ENCODE results near the gene GCNT2.
"Not testable (repeated sequence)": the region's sequence is repeated elsewhere in the genome, so short reads cannot be mapped to it uniquely, and the experiment has no call there.

The GCNT2 gene

DNA sequence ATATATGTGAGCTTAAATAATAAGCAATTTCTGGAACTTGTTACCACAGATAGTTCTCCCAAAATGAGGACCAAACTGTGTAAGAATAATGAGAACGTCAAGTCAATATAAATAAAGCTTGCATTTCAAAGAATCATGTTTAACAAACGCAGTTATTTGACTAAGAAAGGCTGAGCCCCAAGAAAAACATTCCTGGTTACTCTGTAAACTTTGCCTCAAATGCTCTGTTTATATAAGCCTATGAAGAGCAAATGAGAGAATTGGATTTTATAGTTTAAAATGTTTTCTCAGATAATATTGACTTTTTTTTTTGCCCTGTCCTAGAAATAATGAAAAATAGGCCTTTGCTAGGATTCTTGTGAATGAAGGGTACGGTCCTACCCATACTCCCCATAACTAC, 91.9 kb downstream of the GCNT2 start:
- DNase-seq (ENCODE audit: low read depth): no peak

DNA sequence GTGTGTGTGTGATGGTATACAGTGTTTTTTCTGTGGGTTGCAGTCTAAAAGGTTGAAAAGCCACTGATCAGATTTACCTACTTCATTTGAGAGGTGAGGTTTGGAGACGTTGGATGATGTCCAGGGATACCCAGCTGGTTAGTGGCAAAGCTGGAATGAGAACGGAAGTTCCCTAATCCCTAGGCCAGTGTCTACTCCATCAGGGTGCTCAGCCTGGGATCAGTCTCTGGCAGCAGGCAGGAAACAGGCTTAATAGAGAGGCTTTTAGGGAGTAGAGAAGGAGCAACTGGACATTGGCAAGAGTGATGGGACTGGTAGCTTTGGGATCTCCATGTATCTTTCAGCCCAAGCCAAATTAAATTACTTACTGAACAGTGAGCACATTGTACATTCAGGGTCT, 92.6 kb downstream of the GCNT2 start:
- no peak for DNase-seq (ENCODE audit: low read depth)

DNA sequence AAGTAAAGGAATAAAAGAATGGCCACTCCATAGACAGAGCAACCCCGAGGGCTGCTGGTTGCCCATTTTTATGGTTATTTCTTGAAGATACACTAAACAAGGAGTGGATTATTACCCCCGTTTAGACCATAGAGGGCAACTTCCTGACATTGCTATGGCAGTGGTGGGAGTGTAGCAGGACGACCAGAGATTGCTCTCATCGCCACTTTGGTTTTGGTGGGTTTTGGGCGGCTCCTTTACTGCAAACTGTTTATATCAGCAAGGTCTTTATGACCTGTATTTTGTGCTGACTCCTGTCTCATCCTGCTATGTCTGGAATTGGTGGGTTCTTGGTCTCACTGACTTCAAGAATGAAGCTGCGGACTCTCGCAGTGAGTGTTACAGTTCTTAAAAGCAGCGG, 94.5 kb downstream of the GCNT2 start:
- DNase-seq (ENCODE audit: low read depth): no peak

DNA sequence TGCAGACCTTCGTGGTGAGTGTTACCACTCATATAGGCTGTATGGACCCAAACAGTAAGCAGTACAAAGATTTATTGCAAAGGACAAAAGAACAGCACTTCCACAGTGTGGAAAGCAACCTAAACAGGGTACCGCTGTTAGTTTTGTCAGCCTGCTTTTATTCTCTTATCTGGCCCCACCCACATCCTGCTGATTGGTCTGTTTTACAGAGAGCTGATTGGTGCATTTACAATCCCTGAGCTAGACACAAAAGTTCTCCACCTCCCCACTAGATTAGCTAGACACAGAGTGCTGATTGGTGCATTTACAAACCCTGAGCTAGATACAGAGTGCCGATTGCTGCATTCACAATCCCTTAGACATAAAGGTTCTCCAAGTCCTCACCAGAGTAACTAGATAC, 95.1 kb downstream of the GCNT2 start:
- not testable (repeated sequence) for DNase-seq (ENCODE audit: low read depth)

DNA sequence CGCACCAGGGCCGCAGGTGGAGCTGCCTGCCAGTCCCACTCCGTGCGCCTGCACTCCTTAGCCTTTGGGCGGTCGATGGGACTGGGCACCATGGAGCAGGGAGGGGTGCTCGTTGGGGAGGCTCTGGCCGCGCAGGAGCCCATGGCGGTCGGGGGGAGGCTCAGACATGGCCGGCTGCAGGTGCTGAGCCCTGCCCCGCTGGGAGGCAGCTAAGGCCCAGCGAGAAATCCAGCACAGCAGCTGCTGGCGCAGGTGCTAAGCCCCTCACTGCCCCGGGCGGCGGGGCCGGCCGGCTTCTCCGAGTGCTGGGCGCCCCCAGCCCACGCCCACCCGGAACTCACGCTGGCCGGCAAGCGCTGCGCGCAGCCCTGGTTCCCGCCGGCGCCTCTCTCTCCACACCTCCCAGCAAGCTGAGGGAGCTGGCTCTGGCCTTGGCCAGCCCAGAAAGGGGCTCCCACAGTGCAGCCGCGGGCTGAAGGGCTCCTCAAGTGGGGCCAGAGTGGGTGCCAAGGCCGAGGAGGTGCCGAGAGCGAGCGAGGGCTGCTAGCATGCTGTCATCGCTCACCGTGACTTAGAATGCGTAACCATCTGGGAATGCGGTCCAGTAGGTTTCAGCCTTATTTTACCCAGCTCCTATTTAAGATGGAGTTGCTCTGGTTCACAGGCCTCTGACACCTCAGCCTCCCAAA, 96.0 kb downstream of the GCNT2 start:
- DNase-seq (ENCODE audit: low read depth): no peak

DNA sequence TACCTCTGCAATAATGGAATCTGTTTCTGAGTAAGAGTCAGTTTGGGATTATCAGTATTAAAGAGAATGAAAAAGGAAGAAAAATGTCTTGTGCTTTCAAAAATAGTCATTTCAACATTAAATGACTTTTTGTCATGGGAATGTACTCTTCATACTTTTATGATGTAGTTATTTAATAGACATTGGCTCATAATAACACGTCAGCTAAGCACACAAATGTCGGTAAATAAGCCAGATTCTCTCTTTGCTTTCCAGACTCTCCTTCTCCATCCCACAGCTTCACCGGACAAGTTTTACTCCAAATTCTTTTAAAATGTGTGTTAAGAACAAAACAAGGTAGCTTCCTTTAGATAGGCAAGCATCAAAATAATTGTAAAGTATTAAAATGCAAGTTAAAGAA, 97.3 kb downstream of the GCNT2 start:
- no peak for DNase-seq (ENCODE audit: low read depth)

DNA sequence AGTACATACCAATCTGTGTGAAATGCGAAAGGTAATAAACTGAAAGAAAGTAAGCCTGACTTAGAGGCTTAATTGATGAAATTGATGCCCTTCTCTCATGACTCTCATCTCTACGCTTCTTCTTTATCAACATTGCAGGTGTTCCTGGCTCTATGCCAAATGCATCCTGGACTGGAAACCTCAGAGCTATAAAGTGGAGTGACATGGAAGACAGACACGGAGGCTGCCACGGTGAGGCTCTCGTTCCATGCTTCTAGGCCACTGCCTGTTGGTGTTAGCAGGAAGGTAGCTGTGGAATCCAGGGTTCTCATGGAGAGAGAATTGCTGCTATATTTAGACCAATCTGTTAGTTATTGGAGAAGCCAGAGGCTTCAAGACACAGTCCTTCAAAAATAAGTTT, 100.1 kb downstream of the GCNT2 start:
- no peak for DNase-seq (ENCODE audit: low read depth)

DNA sequence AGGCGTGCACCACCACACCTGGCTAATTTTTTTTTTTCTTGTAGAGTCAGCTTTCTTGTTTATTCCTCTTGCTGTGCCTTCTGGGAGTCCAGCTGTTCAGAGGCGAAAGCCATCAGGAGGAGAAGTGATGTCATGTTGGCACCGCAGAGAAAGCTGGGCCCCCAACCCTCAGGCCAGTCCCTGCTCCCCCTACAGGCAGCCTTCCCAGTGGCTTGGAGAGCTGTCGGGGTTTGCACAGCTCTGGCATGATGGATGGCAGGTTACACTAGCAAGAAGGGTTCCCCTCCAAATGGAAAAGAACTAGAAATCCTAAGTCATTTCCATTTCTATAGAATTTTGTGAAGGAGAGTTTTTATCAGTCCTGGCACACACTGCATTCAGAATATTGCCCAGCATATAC, 100.7 kb downstream of the GCNT2 start:
- DNase-seq (ENCODE audit: low read depth): no peak

DNA sequence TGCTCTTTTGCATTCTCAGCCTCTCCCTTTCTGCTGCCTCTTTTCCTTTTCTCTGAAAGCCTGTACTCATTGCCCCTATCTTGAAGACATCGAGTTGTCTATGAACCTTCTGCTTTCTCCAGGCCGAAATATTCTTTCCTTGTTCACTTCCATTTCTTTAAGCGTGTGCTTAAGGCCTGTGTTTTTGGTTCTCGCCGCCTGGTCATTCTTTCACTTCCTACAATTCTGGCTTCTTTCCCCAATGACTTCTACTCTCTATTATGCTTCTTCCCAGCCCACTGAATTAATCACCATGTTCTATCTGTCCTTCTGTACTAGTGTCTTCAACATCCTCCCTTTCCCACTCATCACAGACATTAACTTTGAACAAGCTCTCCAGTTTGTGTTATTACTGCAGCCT, 103.7 kb downstream of the GCNT2 start:
- no peak for DNase-seq (ENCODE audit: low read depth)

DNA sequence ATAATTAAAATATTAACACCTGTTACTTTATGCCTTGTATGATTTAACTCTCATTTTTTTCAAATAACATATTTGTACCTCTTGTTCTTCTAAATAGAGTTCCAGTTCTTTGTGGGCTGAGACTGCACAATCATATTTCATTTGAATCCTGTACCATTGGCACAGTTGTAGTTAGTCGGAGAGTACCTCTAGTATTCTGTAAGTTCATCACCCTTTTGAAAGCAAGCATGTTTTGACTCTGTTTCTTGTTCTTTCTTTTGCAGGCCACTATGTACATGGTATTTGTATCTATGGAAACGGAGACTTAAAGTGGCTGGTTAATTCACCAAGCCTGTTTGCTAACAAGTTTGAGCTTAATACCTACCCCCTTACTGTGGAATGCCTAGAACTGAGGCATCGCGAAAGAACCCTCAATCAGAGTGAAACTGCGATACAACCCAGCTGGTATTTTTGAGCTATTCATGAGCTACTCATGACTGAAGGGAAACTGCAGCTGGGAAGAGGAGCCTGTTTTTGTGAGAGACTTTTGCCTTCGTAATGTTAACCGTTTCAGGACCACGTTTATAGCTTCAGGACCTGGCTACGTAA, 105.1 kb downstream of the GCNT2 start:
- no peak for DNase-seq (ENCODE audit: low read depth)

DNA sequence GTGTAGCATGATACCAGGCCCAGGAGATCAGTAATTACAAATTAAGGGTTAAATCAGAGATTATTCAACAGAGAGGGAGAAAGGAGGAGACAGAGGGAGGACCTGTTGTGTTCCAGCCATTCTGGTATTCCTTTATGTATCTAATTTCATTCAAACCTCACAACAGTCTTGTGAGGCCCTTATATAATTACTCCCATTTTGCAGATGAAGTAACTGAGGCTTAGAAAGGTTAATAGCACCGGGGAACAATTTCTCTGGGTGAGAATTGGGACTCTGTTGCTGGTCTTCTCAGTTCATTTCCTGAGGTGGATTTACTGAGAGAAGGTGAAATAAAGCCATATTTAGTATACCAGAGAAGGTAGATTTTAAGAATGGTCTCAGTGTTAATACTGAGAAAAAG, 106.6 kb downstream of the GCNT2 start:
- DNase-seq (ENCODE audit: low read depth): no peak

DNA sequence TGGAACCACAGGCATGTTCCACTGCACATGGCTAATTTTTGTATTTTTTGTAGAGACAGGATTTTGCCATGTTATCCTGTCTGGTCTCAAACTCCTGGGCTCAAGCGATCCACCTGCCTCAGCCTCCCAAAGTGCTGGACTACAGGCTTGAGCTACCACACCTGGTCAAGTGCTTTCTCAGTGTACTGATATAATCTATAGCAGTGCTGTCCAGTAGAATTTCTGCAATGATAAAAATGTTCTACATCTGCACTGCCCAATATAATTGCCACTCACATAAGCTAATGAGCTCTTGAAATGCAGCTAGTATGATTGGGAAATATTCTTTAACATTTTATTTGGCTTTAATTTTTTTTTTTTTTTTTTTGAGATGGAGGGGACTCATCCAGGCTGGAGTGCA, 109.0 kb downstream of the GCNT2 start:
- DNase-seq (ENCODE audit: low read depth): no peak

DNA sequence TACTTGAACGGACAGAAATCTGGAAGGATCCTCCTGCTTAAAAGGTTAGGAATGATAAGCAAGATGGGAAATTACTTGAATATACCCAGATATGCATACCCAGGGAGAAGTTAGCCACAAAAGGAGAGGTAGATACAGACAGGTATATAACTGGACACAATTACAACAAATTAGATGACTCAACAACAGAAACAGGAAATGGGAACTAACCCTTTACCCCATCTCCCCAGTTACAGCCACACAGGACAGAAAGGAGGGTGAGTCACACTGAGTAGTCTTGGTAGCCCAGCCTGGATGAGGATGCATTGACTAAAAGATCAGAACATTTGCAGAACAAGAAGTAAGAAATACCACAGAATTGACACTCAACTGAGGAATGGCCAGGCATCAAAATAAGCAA, 112.1 kb downstream of the GCNT2 start:
- DNase-seq (ENCODE audit: low read depth): no peak

DNA sequence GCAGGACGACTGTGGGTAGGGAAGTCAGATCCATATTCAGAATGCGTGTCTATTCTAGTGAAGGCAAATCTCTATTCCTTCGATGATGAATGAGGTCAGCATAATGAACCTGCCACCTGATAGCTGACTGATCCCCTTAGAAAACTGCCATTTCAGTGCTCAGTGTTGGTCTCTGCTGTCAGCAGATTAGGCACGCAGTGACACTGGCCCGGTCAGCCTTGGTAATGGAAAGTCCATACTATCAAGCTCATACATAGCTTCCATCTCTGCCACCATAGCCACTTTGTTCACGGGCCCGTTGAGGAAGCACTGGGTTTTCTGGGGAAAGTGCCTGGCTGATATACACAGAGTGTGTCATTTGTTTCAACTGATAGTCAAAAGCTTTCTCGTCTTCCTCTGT, 119.3 kb downstream of the GCNT2 start:
- no peak for DNase-seq (ENCODE audit: low read depth)

DNA sequence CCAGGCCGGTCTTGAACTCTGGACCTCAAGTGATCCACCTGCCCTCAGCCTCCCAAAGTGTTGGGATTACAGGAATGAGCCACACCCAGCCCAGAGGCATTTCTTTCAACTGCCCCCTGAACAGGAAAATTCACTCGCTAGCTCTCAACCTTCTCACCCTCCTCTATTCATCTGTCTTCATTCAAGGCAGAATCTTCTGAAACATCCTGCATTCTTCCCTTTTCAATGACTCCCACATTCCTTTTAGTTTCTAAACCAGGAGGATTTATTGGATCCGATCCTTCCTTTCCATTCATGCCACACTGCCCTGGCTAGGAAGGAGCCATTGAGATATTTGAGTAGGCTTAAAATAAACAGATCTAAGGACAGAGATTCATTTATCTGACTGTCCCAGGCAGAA, 120.4 kb downstream of the GCNT2 start:
- no peak for DNase-seq (ENCODE audit: low read depth)

DNA sequence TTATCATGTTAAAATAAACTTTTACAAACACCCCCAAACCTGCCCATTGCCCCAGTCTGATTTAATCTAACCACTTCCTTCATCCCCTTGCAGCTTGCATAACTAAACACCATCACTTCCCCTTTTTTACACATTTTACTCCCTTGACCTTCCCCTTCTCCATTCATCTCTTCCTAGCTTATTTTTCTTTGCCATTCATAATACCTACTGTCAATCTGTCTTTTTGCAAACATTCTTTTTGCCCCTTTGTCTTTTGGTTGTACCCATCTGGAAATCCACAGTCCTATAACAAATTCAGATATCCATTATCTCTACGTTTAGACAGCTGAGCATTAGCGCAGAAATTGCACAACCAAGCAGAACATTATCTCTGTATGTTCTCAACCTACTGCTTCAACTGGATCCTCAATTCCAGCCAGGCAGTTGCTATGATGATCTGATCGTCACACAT, 122.1 kb downstream of the GCNT2 start:
- DNase-seq (ENCODE audit: low read depth): no peak

DNA sequence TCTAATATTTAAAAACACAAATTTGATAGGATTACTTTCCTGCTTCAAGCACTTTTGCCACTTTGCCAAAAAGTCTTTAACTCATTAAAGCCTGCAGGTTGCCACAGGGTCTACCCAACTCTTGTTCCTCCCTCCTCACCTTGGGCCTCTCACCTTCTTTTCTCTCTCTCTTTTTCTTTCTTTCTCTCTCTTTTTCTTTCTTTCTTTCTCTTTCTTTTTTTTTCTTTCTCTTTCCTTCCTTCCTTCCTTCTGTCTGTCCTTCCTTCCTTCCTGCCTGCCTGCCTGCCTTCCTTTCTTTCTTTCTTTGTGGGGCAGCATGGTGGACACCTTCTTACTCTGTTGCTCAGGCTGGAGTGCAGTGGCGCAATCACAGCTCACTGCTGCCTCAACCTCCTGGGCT, 123.1 kb downstream of the GCNT2 start:
- no peak for DNase-seq (ENCODE audit: low read depth)

DNA sequence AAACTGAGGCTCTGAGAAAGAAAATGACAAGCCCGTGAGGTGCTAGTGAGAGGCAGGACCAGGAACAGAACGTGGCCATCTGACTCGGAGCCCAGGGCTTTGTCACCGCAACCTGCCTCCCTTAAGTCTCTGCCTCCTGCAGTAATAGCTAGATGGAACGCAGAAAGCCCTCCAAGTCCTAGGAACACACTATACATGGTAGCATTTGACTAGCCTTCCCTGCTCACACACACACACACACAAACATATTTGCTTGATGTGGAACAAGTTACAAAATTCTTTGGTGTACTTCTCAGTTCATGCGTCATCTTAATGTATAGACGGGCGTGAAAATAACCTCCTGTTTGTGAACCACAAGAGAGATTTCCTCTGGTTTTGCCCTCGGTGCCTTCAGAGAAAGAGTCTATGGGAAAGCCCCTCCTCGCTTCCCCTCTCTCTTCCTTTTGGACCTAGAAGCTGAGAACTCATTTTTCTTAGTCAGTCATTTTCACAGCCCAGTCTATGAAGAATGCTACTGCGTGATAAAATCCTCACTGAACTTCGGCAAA, 134.4 kb downstream of the GCNT2 start:
- no peak for DNase-seq (ENCODE audit: low read depth)

DNA sequence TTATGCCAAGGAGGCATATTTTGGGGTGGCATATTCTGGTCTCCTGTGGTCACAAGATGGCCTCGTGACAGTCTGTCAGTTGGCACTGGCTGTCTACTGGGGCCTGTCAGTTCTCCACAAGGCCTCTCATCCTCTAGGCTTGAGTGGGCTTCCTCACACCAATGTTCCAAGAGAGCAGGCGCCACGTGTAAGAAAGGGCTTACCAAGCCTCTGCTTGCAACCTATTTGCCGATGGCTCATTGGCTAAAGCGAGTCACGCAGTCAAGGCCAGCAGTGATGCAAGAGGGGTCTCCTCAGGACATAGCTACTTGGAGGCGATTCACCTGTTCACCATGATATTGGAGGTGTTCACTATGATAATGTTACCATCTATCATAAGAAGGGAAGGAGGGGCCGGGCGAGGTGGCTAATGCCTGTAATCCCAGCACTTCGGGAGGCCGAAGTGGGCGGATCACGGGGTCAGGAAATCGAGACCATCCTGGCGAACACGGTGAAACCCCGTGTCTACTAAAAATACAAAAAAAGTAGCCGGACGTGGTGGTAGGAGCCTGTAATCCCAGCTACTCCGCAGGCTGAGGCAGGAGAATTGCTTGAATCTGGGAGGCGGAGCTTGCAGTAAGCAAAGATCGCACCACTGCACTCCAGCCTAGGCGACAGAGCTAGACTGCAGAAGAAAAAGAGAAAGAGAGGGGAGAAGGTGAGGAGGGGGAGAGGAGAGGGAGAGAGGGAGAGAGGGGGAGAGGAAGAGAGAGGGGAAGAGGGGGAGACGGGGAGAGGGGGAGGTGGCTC, 138.0 kb downstream of the GCNT2 start:
- DNase-seq (ENCODE audit: low read depth): no peak

DNA sequence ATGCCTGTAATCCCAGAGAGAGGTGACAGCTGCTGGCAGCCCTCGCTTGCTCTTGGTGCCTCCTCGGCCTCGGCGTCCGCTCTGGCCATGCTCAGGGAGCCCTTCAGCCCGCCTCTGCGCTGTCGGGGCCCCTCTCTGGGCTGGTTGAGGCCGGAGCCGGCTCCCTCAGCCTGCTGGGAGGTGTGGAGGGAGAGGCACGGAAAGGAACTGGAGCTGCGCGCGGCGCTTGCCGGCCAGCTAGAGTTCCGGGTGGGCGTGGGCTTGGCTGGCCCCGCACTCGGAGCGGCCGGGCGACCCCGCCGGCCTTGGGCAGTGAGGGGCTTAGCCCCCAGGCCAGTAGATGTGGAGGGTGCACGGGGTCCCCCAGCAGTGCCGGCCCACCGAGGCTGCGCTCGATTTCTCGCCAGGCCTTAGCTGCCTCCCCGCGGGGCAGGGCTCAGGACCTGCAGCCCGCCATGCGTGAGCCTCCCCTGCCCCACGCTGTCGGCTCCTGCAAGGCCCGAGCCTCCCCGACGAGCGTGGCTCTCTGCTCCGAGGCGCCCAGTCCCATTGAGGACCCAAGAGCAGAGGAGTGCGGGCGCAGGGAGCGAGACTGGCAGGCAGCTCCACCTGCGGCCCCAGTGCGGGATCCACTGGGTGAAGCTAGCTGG, 138.7 kb downstream of the GCNT2 start:
- no peak for DNase-seq (ENCODE audit: low read depth)

DNA sequence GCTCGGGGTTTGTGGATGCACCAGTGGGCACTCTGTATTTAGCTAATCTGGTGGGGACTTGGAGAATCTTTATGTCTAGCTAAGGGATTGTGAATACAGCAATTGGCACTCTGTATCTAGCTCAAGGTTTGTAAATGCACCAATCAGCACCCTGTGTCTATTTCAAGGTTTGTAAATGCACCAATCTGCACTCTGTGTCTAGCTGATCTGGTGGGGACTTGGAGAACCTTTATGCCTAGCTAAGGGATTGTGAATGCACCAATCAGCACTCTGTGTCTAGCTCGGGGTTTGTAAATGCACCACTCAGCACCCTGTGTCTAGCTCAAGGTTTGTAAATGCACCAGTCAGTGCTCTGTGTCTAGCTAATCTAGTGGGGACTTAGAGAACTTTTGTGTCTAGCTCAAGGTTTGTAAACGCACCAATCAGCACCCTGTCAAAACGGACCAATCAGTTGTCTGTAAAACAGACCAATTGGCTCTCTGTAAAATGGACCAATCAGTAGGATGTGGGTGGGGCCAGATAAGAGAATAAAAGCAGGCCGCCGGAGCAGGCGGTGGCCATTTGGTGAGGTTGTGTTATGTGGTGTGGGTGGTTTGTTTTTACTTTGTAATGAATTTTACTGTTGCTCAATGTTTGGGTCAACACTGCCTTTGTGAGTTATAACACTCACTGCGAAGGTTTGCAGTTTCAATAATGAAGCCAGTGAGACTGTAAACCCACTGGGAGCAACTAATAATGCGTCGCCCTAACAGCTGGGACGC, 139.5 kb downstream of the GCNT2 start:
- not testable (repeated sequence) for DNase-seq (ENCODE audit: low read depth)

DNA sequence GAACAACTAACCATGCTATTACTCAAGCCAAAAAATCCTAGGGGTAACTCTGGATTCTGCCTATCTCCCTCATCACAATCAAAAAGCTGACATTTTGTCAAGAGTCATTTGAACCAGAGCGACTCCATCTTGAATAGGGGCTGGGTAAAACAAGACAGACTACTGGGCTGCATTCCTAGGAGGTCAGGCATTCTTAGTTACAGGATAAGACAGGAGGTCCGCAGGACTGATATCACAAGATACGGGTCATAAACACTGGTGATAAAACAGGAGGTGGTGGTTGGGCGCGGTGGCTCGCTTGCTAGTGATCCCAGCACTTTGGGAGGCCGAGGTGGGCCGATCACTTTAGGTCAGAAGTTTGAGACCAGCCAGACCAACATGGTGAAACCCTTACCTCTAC, 141.1 kb downstream of the GCNT2 start:
- DNase-seq (ENCODE audit: low read depth): no peak

Data from stimulated activated CD8-positive, alpha-beta memory T cell treated with anti-CD3 and anti-CD28 coated beads, Interleukin-15, amount 100 ng/mL, for 1 hour (primary cell).